ENCODE data around the gene CCDC196.

DNA sequence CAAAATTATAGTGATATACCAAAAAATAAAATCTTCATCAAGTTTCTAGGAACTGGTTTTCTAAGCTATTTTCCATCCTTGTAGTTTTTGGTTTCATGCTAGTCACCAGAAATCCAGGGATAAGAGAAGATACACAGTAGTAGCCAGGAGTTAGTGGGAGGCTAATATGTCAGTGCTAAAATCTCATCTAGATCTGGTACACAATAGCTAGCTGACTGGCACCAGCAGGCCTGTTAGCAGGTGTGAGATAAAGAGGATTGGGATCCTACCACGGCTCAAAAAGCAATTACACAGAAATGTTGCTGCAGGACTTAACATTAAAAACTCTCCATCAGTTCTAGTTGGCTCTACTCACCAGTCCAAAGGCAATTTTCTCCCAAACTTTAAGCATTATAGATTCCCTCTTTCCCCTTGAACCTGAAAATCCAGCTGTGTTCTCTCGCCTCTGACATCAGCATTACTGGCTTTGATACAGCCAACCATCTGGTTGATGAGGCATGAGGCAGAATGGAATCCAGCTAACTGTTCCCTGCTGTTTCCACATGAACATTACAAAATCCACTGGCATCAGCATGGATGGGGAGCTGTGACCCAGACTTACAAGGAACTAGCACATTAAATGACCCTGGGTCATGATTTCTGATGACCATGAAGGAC is 41.8 kb upstream of the CCDC196 start:
- TF ChIP-seq CTCF (IDR thresholded peaks at IDR 0.05; ENCODE audit: low read depth, low read length, poor library complexity, severe bottlenecking): no peak
- TF ChIP-seq EZH2phosphoT487 (IDR thresholded peaks at IDR 0.05; ENCODE audit: borderline replicate concordance, low read length): no peak
